H1 (cell line): ENCODE measurements around the gene CYBB. TPM values are rescaled to one million over a fixed set of nuclear protein-coding genes. Genes with fewer than 3 reads are reported as not detected.

Experiments used
- CTCF ChIA-PET: fragments of 300-600 bp; sonication (Branson Sonifier 250); formaldehyde crosslinking; loops from one replicate; lab custom pipeline; 2021; ENCODE audit not compliant: partially characterized antibody; lab: Charles Lee
- POLR2A ChIA-PET: fragments of 300-600 bp; sonication (Branson Sonifier 250); formaldehyde crosslinking; loops from one replicate; lab custom pipeline; 2021; ENCODE audit warnings: inconsistent platforms; ENCODE audit not compliant: partially characterized antibody; lab: Charles Lee
- DNase-seq, 2 experiments: peaks; one replicate each; pipeline versions ENCODE4 v3.0.0 to v3.0.0-alpha.2; 2010 to 2022; ENCODE audit warnings: low spot score in 2 of 2, low read depth in 1 of 2, mixed read lengths in 1 of 2
- FAIRE-seq: peaks from 2 replicates; lab custom pipeline; 2011; peaks lifted over from hg19 to GRCh38; lab: Jason Lieb, UNC
- H2AFZ ChIP-seq: 2 replicates; pipeline ENCODE4 v1.8.1; 2012; ENCODE audit warnings: low read length, inconsistent platforms
- H2AK5ac ChIP-seq: 2 replicates; pipeline ENCODE4 v1.6.1; 2013; ENCODE audit warnings: low read depth, low read length
- H2BK120ac ChIP-seq: replicated peaks from 2 replicates; pipeline ENCODE3; 2013; ENCODE audit warnings: low read depth, low read length, inconsistent platforms
- H2BK12ac ChIP-seq: 2 replicates; pipeline ENCODE4 v1.6.1; 2013; ENCODE audit warnings: low read depth, low read length
- H2BK15ac ChIP-seq: 2 replicates; pipeline ENCODE4 v1.6.1; 2013; ENCODE audit warnings: low read length
- H2BK20ac ChIP-seq: 2 replicates; pipeline ENCODE4 v1.6.1; 2013; ENCODE audit warnings: low read length
- H2BK5ac ChIP-seq: 2 replicates; pipeline ENCODE4 v1.6.1; 2013; ENCODE audit warnings: low read depth, low read length
- H3K14ac ChIP-seq: 2 replicates; pipeline ENCODE4 v1.6.1; 2013; ENCODE audit warnings: inconsistent platforms; ENCODE audit not compliant: insufficient read length
- H3K18ac ChIP-seq: 2 replicates; pipeline ENCODE4 v1.6.1; 2013; ENCODE audit warnings: low read length; ENCODE audit errors: extremely low read depth
- H3K23ac ChIP-seq: 2 replicates; pipeline ENCODE4 v1.6.1; 2013; ENCODE audit warnings: inconsistent platforms; ENCODE audit not compliant: insufficient read length
- H3K23me2 ChIP-seq: 2 replicates; pipeline ENCODE4 v1.6.1; 2013; ENCODE audit warnings: low read depth, low read length
- H3K27ac ChIP-seq: 2 replicates; pipeline ENCODE4 v1.6.1; 2011; ENCODE audit warnings: low read depth, low read length, inconsistent platforms
- H3K27me3 ChIP-seq, 4 experiments: replicated peaks in 1 of 4; 1 replicate in 1 of 4; 2 replicates in 3 of 4; pipeline versions ENCODE4 v1.6.1 to v1.8.1; 2011 to 2013; ENCODE audit warnings: low read length in 3 of 4, mild to moderate bottlenecking in 3 of 4, inconsistent platforms in 2 of 4, mixed read lengths in 2 of 4, moderate library complexity in 1 of 4; ENCODE audit not compliant: control insufficient read depth in 3 of 4, insufficient read depth in 3 of 4; ENCODE audit errors: extremely low read depth in 1 of 4
- H3K36me3 ChIP-seq, 4 experiments: 2 replicates each; pipeline versions ENCODE4 v1.6.1 to v1.8.1; 2011 to 2013; ENCODE audit warnings: mild to moderate bottlenecking in 4 of 4, low read length in 3 of 4, moderate library complexity in 2 of 4, control low read depth in 1 of 4, inconsistent platforms in 1 of 4; ENCODE audit not compliant: insufficient read depth in 4 of 4, control insufficient read depth in 2 of 4
- H3K4ac ChIP-seq: replicated peaks from 2 replicates; pipeline ENCODE3; 2013; ENCODE audit warnings: low read length, low read depth, mixed read lengths, inconsistent platforms; ENCODE audit not compliant: insufficient read length
- H3K4me1 ChIP-seq, 4 experiments: replicated peaks in 1 of 4; 1 replicate in 1 of 4; 2 replicates in 3 of 4; pipeline versions ENCODE4 v1.6.1 to v1.8.1; 2011 to 2013; ENCODE audit warnings: low read length in 3 of 4, inconsistent platforms in 2 of 4, mixed read lengths in 1 of 4; ENCODE audit not compliant: insufficient read depth in 4 of 4, control insufficient read depth in 3 of 4
- H3K4me2 ChIP-seq, 2 experiments: 2 replicates each; pipeline versions ENCODE4 v1.6.1 to v1.8.1; 2011 to 2013; ENCODE audit warnings: low read depth in 2 of 2, low read length in 2 of 2, control low read depth in 1 of 2, inconsistent platforms in 1 of 2, mild to moderate bottlenecking in 1 of 2; ENCODE audit not compliant: insufficient read depth in 1 of 2
- H3K4me3 ChIP-seq, 4 experiments: fragments of 200-600, 300-600 bp in 1 of 4; sonication (generic), shearing (Covaris generic), sonication (Bioruptor Twin) in 1 of 4; 2 replicates each; pipeline versions ENCODE4 v1.5.1 to v1.8.1; 2011 to 2016; ENCODE audit warnings: low read length in 4 of 4, low read depth in 3 of 4, control low read depth in 2 of 4, inconsistent platforms in 2 of 4, mild to moderate bottlenecking in 2 of 4, mixed read lengths in 1 of 4, moderate library complexity in 1 of 4; ENCODE audit not compliant: insufficient read depth in 2 of 4; ENCODE audit errors: extremely low read depth in 1 of 4
- H3K56ac ChIP-seq: replicated peaks from 2 replicates; pipeline ENCODE3; 2013; ENCODE audit warnings: low read depth, mild to moderate bottlenecking, mixed read lengths, low read length, inconsistent platforms; ENCODE audit not compliant: insufficient read length
- H3K79me1 ChIP-seq: 2 replicates; pipeline ENCODE4 v1.6.1; 2013; ENCODE audit warnings: low read depth, low read length, control low read depth
- H3K79me2 ChIP-seq, 2 experiments: 2 replicates each; pipeline versions ENCODE4 v1.6.1 to v1.8.1; 2012 to 2013; ENCODE audit warnings: low read length in 2 of 2, mild to moderate bottlenecking in 2 of 2, inconsistent platforms in 1 of 2; ENCODE audit not compliant: insufficient read depth in 2 of 2, control insufficient read depth in 1 of 2
- H3K9ac ChIP-seq, 4 experiments: replicated peaks in 1 of 4; 1 replicate in 1 of 4; 2 replicates in 3 of 4; pipeline versions ENCODE4 v1.6.1 to v1.8.1; 2011 to 2013; ENCODE audit warnings: low read depth in 3 of 4, low read length in 3 of 4, control low read depth in 2 of 4, mild to moderate bottlenecking in 2 of 4, moderate library complexity in 2 of 4, inconsistent platforms in 1 of 4; ENCODE audit errors: extremely low read depth in 1 of 4
- H3K9me3 ChIP-seq, 2 experiments: 2 replicates each; pipeline versions ENCODE4 v1.6.1 to v1.8.1; 2012 to 2013; ENCODE audit warnings: mild to moderate bottlenecking in 2 of 2, moderate library complexity in 2 of 2, control low read depth in 1 of 2, inconsistent platforms in 1 of 2, low read depth in 1 of 2, low read length in 1 of 2, mixed read lengths in 1 of 2; ENCODE audit not compliant: insufficient read depth in 2 of 2
- H4K20me1 ChIP-seq, 2 experiments: replicated peaks in 1 of 2; 2 replicates each; pipeline versions ENCODE3 to v1.8.1; 2011 to 2013; ENCODE audit warnings: inconsistent platforms in 2 of 2, low read length in 2 of 2, mild to moderate bottlenecking in 1 of 2; ENCODE audit not compliant: insufficient read depth in 2 of 2, control insufficient read depth in 1 of 2
- H4K5ac ChIP-seq: 2 replicates; pipeline ENCODE4 v1.6.1; 2013; ENCODE audit warnings: low read length, low read depth, mixed read lengths, inconsistent platforms; ENCODE audit not compliant: insufficient read length
- H4K8ac ChIP-seq: 2 replicates; pipeline ENCODE4 v1.8.0; 2013; ENCODE audit warnings: mild to moderate bottlenecking, moderate library complexity, low read length, inconsistent platforms; ENCODE audit not compliant: insufficient read depth; ENCODE audit errors: extremely low read depth
- H4K91ac ChIP-seq: replicated peaks from 2 replicates; pipeline ENCODE3; 2013; ENCODE audit warnings: low read length, mixed read lengths, inconsistent platforms; ENCODE audit not compliant: insufficient read length
- CBX5 ChIP-seq: fragments of 300-800, 300-1000 bp; sonication (generic); IDR thresholded peaks from 2 replicates; pipeline ENCODE4 v1.7.1; 2016; ENCODE audit warnings: antibody characterized with exemption, low read length, low read depth
- EP300 ChIP-seq, 2 experiments: IDR thresholded peaks; 1 replicate in 1 of 2; 2 replicates in 1 of 2; pipeline ENCODE4 v1.6.1; 2011 to 2012; ENCODE audit warnings: low read depth in 2 of 2, low read length in 2 of 2, mild to moderate bottlenecking in 2 of 2, borderline replicate concordance in 1 of 2, inconsistent platforms in 1 of 2, moderate library complexity in 1 of 2
- JUND ChIP-seq: IDR thresholded peaks from 2 replicates; pipeline ENCODE4 v1.6.1; 2011; ENCODE audit warnings: mild to moderate bottlenecking, improper control_type of control experiment, low read length
- PHF8 ChIP-seq: fragments of 200-600 bp; sonication (generic); conservative IDR thresholded peaks from 2 replicates; pipeline ENCODE4 v1.7.1; 2012; ENCODE audit warnings: low read depth, mild to moderate bottlenecking, inconsistent platforms, low read length, moderate library complexity
- RBBP5 ChIP-seq: IDR thresholded peaks from 2 replicates; pipeline ENCODE4 v1.7.1; 2012; ENCODE audit warnings: low read depth, mild to moderate bottlenecking, inconsistent platforms, low read length, moderate library complexity, borderline replicate concordance
- SP1 ChIP-seq: IDR thresholded peaks from 2 replicates; pipeline ENCODE4 v1.6.1; 2011; ENCODE audit warnings: low read depth, low read length
- SP2 ChIP-seq: IDR thresholded peaks from 2 replicates; pipeline ENCODE4 v1.6.1; 2012; ENCODE audit warnings: mild to moderate bottlenecking, low read length, inconsistent platforms
- TCF12 ChIP-seq: IDR thresholded peaks from 2 replicates; pipeline ENCODE4 v1.6.1; 2011; ENCODE audit warnings: low read depth, mild to moderate bottlenecking, low read length
- TEAD4 ChIP-seq: IDR thresholded peaks from 2 replicates; pipeline ENCODE4 v1.6.1; 2012; ENCODE audit warnings: low read depth, low read length, inconsistent platforms, mixed read lengths
- ZNF274 ChIP-seq: IDR thresholded peaks from 2 replicates; pipeline ENCODE4 v1.7.0; 2012; ENCODE audit warnings: low read length, borderline replicate concordance; ENCODE audit errors: extremely low read depth
- WGBS, 2 experiments: shearing (Covaris generic) in 1 of 2; methylation state at CpG; one replicate each; pipeline versions ENCODE4 v1.1.6 to v1.1.7; 2013 to 2015; ENCODE audit warnings: low lambda C conversion rate in 2 of 2, mixed read lengths in 2 of 2, inconsistent platforms in 1 of 2, low coverage in 1 of 2, missing lambda C conversion rate in 1 of 2; ENCODE audit not compliant: insufficient replicate concordance in 2 of 2, insufficient coverage in 1 of 2, insufficient read length in 1 of 2; ENCODE audit errors: extremely low coverage in 1 of 2, missing lambda C conversion rate in 1 of 2; 5-methylcytosine and 5-hydroxymethylcytosine counted together
- polyA plus RNA-seq, 7 experiments: library from polyadenylated mRNA; depleted of rRNA in 3 of 7; stranded (reverse) in 5 of 7; unstranded in 2 of 7; fragments of >200 nt in 5 of 7; fragments of 200-250 nt in 2 of 7; gene quantifications; 1 replicate in 5 of 7; 2 replicates in 1 of 7; 4 replicates in 1 of 7; pipeline versions ENCODE4 v1.2.1 to v1.2.3, GENCODE V29; 2011 to 2013; ENCODE audit warnings: missing spikeins in 2 of 7, mixed read lengths in 2 of 7
- total RNA-seq: library from RNA; stranded (reverse); fragmentation: NEBNext Ultra II Directional; extraction: Animal tissue kit (Norgen Biotek cat#: 25700); gene quantifications from 2 replicates; pipeline ENCODE4 v1.2.1, GENCODE V29; 2021
- TF ChIP-seq, protein P1 (sequence below), 3 experiments: IDR thresholded peaks; 1 replicate in 2 of 3; 2 replicates in 1 of 3; pipeline versions ENCODE4 v1.5.1 to v1.6.1; 2011; ENCODE audit warnings: low read length in 3 of 3, mild to moderate bottlenecking in 3 of 3, inconsistent platforms in 2 of 3, low read depth in 1 of 3, moderate library complexity in 1 of 3; ENCODE audit not compliant: insufficient read depth in 1 of 3; ENCODE audit errors: control extremely low read depth in 1 of 3

CYBB gene
- total and polyA plus RNA-seq, 2 of the 8 experiments (the other 6 are each of a cell fraction or from before 2014, with no cell fraction given): 0.03 to 0.09 TPM

DNA sequence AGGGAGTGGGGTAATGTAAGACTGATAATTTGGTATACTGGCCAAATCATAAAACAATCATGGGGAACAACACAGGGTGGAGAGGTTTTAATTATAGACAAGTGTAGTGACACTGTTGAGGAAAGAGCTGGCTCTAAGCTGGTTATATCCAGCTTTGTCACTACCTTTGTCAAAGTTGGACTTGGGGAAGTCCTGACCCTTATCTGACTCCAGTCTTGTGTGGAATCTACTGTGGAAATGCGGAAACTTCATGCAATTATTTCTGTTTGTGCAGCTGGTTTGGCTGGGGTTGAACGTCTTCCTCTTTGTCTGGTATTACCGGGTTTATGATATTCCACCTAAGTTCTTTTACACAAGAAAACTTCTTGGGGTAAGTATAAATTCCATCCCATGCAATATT, 2.0 kb downstream of the CYBB start:
- no peak overlapping the region for H2BK5ac ChIP-seq
- no peak overlapping the region for H3K4me2 ChIP-seq
- H3K23ac ChIP-seq: no peak overlapping the region
- FAIRE-seq (no peak), DNase-seq (no peak)
- no peak overlapping the region for H4K8ac ChIP-seq
- no peak overlapping the region for H2BK120ac ChIP-seq
- H3K9me3 ChIP-seq: no peaks in the 10 kb centered on the region
- no peak overlapping the region for H4K91ac ChIP-seq
- no peaks in the 10 kb centered on the region for H3K27me3 ChIP-seq
- H3K9ac ChIP-seq: no peak overlapping the region
- H2AK5ac ChIP-seq: no peak overlapping the region
- no peak overlapping the region for H2BK15ac ChIP-seq
- H3K36me3 ChIP-seq: no peaks in the 10 kb centered on the region
- H3K23me2 ChIP-seq: no peaks in the 10 kb centered on the region
- H3K4me1 ChIP-seq: no peaks in the 10 kb centered on the region
- no peak overlapping the region for H2BK12ac ChIP-seq
- H3K79me2 ChIP-seq: no peaks in the 10 kb centered on the region
- H3K14ac ChIP-seq: no peak overlapping the region
- H3K18ac ChIP-seq: no peak overlapping the region
- H4K5ac ChIP-seq: no peak overlapping the region
- H3K4ac ChIP-seq: no peak overlapping the region
- H4K20me1 ChIP-seq: no peaks in the 10 kb centered on the region
- no peak overlapping the region for H3K56ac ChIP-seq
- H3K27ac ChIP-seq: no peak overlapping the region
- TF ChIP-seq JUND (no peak), RBBP5 (no peak), ZNF274 (no peak), CBX5 (no peak), SP2 (no peak), EP300 (IDR thresholded peaks at IDR 0.05; ENCODE audit: borderline replicate concordance in 1 of 2, low read depth in 2 of 2, low read length in 2 of 2) (no peak), TEAD4 (no peak), TCF12 (no peak), SP1 (no peak), PHF8 (no peak)
- TF ChIP-seq, protein P1, sequence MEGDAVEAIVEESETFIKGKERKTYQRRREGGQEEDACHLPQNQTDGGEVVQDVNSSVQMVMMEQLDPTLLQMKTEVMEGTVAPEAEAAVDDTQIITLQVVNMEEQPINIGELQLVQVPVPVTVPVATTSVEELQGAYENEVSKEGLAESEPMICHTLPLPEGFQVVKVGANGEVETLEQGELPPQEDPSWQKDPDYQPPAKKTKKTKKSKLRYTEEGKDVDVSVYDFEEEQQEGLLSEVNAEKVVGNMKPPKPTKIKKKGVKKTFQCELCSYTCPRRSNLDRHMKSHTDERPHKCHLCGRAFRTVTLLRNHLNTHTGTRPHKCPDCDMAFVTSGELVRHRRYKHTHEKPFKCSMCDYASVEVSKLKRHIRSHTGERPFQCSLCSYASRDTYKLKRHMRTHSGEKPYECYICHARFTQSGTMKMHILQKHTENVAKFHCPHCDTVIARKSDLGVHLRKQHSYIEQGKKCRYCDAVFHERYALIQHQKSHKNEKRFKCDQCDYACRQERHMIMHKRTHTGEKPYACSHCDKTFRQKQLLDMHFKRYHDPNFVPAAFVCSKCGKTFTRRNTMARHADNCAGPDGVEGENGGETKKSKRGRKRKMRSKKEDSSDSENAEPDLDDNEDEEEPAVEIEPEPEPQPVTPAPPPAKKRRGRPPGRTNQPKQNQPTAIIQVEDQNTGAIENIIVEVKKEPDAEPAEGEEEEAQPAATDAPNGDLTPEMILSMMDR (IDR thresholded peaks at IDR 0.05; ENCODE audit: control extremely low read depth in 1 of 3, insufficient read depth in 1 of 3, low read depth in 1 of 3, low read length in 3 of 3): no peak
- no peak overlapping the region for H2AFZ ChIP-seq
- WGBS, 2 experiments: 90% methylated on average over 3 of the region's 3 CpGs; no CpG with 5 or more reads in 1 of the 2 experiments
- CTCF ChIA-PET: interaction anchor here (0.6 to 1.0 kb wide), 2 partner anchors 18 to 827 kb away, joined by 3 read pairs; no protein-coding TSS in a partner anchor
- no peaks in the 10 kb centered on the region for H3K79me1 ChIP-seq
- H3K4me3 ChIP-seq: no peak overlapping the region
- POLR2A ChIA-PET: no interaction called here
- no peak overlapping the region for H2BK20ac ChIP-seq
